Naive thymus-derived CD4-positive, alpha-beta T cell (primary cell): Measurements from ENCODE around the gene SEMA3F. TPM values are rescaled to one million over a fixed set of nuclear protein-coding genes. Genes with fewer than 3 reads are reported as not detected.
A peak's percentile ranks its signal among the peaks of the same experiment; 100 is the strongest.

Experiments used
- ATAC-seq: fragments of 150-1000 bp; cut with Tn5 transposase; 2 replicates; pipeline ENCODE4 v1.10.0; 2021; ENCODE audit warnings: mild to moderate bottlenecking, moderate library complexity
- CTCF ChIA-PET: fragments of 350-600 bp; sonication (Branson Sonifier 250); formaldehyde crosslinking; loops from one replicate; lab custom pipeline; 2021; ENCODE audit warnings: antibody characterized with exemption; lab: Charles Lee
- POLR2A ChIA-PET: fragments of 350-600 bp; sonication (Branson Sonifier 250); formaldehyde crosslinking; loops from one replicate; lab custom pipeline; 2021; ENCODE audit warnings: antibody characterized with exemption, inconsistent platforms; lab: Charles Lee
- DNase-seq, 9 donors: peaks; one replicate each; pipeline versions ENCODE4 v3.0.0 to v3.0.0-alpha.2; 2020 to 2022; ENCODE audit warnings: mixed read lengths in 1 of 9
- H3K27ac ChIP-seq: one replicate; pipeline ENCODE4 v1.7.0; 2013; ENCODE audit warnings: mild to moderate bottlenecking, low read depth, low read length, moderate library complexity
- H3K27me3 ChIP-seq, 2 donors: one replicate each; pipeline ENCODE4 v1.7.0; 2013; ENCODE audit warnings: low read length in 2 of 2, mild to moderate bottlenecking in 2 of 2, moderate library complexity in 2 of 2; ENCODE audit not compliant: control insufficient read depth in 2 of 2, insufficient read depth in 2 of 2
- H3K36me3 ChIP-seq, 3 experiments: 1 replicate in 2 of 3; 2 replicates in 1 of 3; pipeline ENCODE4 v1.7.0; 2013; ENCODE audit warnings: low read length in 3 of 3, mild to moderate bottlenecking in 3 of 3, moderate library complexity in 1 of 3; ENCODE audit not compliant: insufficient read depth in 3 of 3, control insufficient read depth in 2 of 3
- H3K4me1 ChIP-seq, 2 donors: one replicate each; pipeline ENCODE4 v1.7.0; 2013; ENCODE audit warnings: low read length in 2 of 2, mild to moderate bottlenecking in 2 of 2, moderate library complexity in 1 of 2; ENCODE audit not compliant: control insufficient read depth in 2 of 2, insufficient read depth in 2 of 2
- H3K4me3 ChIP-seq: 2 replicates; pipeline ENCODE4 v1.7.0; 2013; ENCODE audit warnings: mild to moderate bottlenecking, low read length
- H3K9me3 ChIP-seq, 3 experiments: 1 replicate in 2 of 3; 2 replicates in 1 of 3; pipeline ENCODE4 v1.7.0; 2013; ENCODE audit warnings: low read length in 3 of 3; ENCODE audit not compliant: control insufficient read depth in 2 of 3
- H3K27ac Mint-ChIP-seq, 9 donors: one replicate each; pipeline ENCODE4 v1.8.0; 2020 to 2022; ENCODE audit warnings: mixed read lengths in 9 of 9, mild to moderate bottlenecking in 8 of 9, moderate library complexity in 5 of 9, inconsistent platforms in 2 of 9
- H3K27me3 Mint-ChIP-seq, 5 donors: one replicate each; pipeline ENCODE4 v1.8.0; 2021 to 2022; ENCODE audit warnings: mixed read lengths in 5 of 5, mild to moderate bottlenecking in 1 of 5
- H3K36me3 Mint-ChIP-seq, 5 donors: one replicate each; pipeline ENCODE4 v1.8.0; 2020 to 2022; ENCODE audit warnings: mixed read lengths in 5 of 5, mild to moderate bottlenecking in 3 of 5, inconsistent platforms in 1 of 5
- H3K4me1 Mint-ChIP-seq, 7 donors: one replicate each; pipeline ENCODE4 v1.8.0; 2020 to 2022; ENCODE audit warnings: mixed read lengths in 7 of 7, mild to moderate bottlenecking in 3 of 7, inconsistent platforms in 1 of 7
- H3K4me3 Mint-ChIP-seq, 10 donors: one replicate each; pipeline ENCODE4 v1.8.0; 2020 to 2022; ENCODE audit warnings: mild to moderate bottlenecking in 10 of 10, mixed read lengths in 10 of 10, moderate library complexity in 6 of 10, inconsistent platforms in 2 of 10
- H3K9me3 Mint-ChIP-seq, 11 donors: one replicate each; pipeline ENCODE4 v1.8.0; 2020 to 2022; ENCODE audit warnings: mixed read lengths in 11 of 11, mild to moderate bottlenecking in 4 of 11, inconsistent platforms in 1 of 11, moderate library complexity in 1 of 11
- intact Hi-C, 2 donors: fragments of 100-400 bp; cut with micrococcal nuclease; formaldehyde crosslinking; loops; one replicate each; pipeline ENCODE4 v1.15.1; 2023
- polyA plus RNA-seq, 2 donors: library from polyadenylated mRNA; unstranded; fragments of 300-500 nt; fragmentation: Illumina TruSeq; gene quantifications; one replicate each; pipeline ENCODE4 v1.2.3, GENCODE V29; 2021
- total RNA-seq, 6 experiments: library from RNA in 5 of 6; stranded (reverse) in 5 of 6; gene quantifications; 1 replicate in 5 of 6; 2 replicates in 1 of 6; pipeline ENCODE4 v1.2.3 and lab custom pipeline; 2021 to 2026

The SEMA3F gene
- total and polyA plus RNA-seq, 7 experiments from 2014 or later: 0.34 to 1.1 (median 0.69) TPM; not detected in 4

GRCh38 chr3:50230104-50230793 is 75.1 kb downstream of the SEMA3F start:
- H3K27me3 ChIP-seq: no peaks in the 10 kb centered on the region
- CTCF ChIA-PET: interaction anchor here (0.6 to 15.3 kb wide), 4 partner anchors 14 to 156 kb away, joined by 3 to 211 read pairs (median 56); partner anchors contain the start of gene GNAT1

DNA sequence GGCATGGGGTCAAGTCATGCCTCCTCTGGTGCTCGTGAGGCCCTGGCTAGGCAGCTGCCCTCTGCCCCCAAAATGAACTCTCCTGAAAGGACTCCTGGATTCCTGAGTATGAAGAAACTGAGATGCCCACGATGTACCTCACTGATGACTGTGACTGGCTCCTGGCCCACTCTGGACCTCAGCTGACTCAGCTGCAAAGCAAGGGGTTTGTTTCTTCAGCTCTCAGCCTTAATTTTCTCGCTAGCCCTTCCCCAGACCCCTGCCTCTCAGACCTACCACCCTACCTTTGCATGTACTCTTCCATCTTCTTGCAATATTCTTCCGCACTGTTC is 75.6 kb downstream of the SEMA3F start:
- intact Hi-C loops: no loop called here
- H3K4me3 ChIP-seq: no peak overlapping the region
- H3K9me3 ChIP-seq: no peaks in the 10 kb centered on the region
- H3K27ac ChIP-seq: no peak overlapping the region
- Mint-ChIP-seq H3K36me3 (no peaks in the 10 kb centered on the region), H3K4me3 (peak overlapping the region in 1 of 10 donors; percentile 35), H3K27ac (peak overlapping the region in 2 of 9 donors; percentile 19 to 34), H3K4me1 (peaks cover 16 to 44% (median 36%) of the 10 kb centered on the region in 7 donors), H3K27me3 (peaks cover 0 to 2% (median 0%) of the 10 kb centered on the region in 5 donors), H3K9me3 (peaks cover 0 to 2% (median 0%) of the 10 kb centered on the region in 11 donors)
- H3K36me3 ChIP-seq: no peaks in the 10 kb centered on the region
- no peak for DNase-seq
- no peaks in the 10 kb centered on the region for H3K27me3 ChIP-seq
- ChIA-PET POLR2A (interaction anchor here (14.8 kb wide), 1 partner anchor 12 kb away, joined by 253 read pairs; the partner anchor contains the start of gene GNAI2), CTCF (interaction anchor here (0.6 to 15.3 kb wide), 4 partner anchors 13 to 156 kb away, joined by 3 to 211 read pairs (median 56); partner anchors contain the start of gene GNAT1)
- no peak for ATAC-seq
- H3K4me1 ChIP-seq: peaks cover 14 to 21% of the 10 kb centered on the region in 2 donors

More at GRCh38 chr3:50230104-50230793, 75.1 kb downstream of the SEMA3F start:
- no peaks in the 10 kb centered on the region for H3K36me3 ChIP-seq
- no peak for ATAC-seq
- POLR2A ChIA-PET: interaction anchor here (14.8 kb wide), 1 partner anchor 13 kb away, joined by 253 read pairs; the partner anchor contains the start of gene GNAI2
- Mint-ChIP-seq H3K27me3 (peaks cover 0 to 5% (median 0%) of the 10 kb centered on the region in 5 donors), H3K36me3 (no peaks in the 10 kb centered on the region), H3K4me3 (no peak overlapping the region), H3K4me1 (peaks cover 16 to 43% (median 34%) of the 10 kb centered on the region in 7 donors), H3K9me3 (peaks cover 0 to 2% (median 0%) of the 10 kb centered on the region in 11 donors), H3K27ac (peak overlapping the region in 2 of 9 donors; percentile 34 to 76)
- H3K4me1 ChIP-seq: peaks cover 11 to 18% of the 10 kb centered on the region in 2 donors
- H3K27ac ChIP-seq: no peak overlapping the region
- intact Hi-C loops: no loop called here
- DNase-seq: no peak
- no peaks in the 10 kb centered on the region for H3K9me3 ChIP-seq
- no peak overlapping the region for H3K4me3 ChIP-seq

- DNase-seq: no peak
- intact Hi-C loops: no loop called here
- no peaks in the 10 kb centered on the region for H3K9me3 ChIP-seq
- no peak overlapping the region for H3K4me3 ChIP-seq
- peaks cover 0 to 2% (median 0%) of the 10 kb centered on the region in 11 donors for H3K9me3 Mint-ChIP-seq
- POLR2A ChIA-PET: interaction anchor here (14.8 kb wide), 1 partner anchor 11 kb away, joined by 253 read pairs; the partner anchor contains the start of gene GNAI2
- CTCF ChIA-PET: interaction anchor here (8.3 to 15.3 kb wide), 2 partner anchors 13 to 38 kb away, joined by 108 to 211 read pairs; partner anchors contain the start of gene GNAT1
- peaks cover 9 to 16% of the 10 kb centered on the region in 2 donors for H3K4me1 ChIP-seq
- H3K36me3 ChIP-seq: peaks cover 0 to 4% (median 0%) of the 10 kb centered on the region in 3 experiments
- no peak overlapping the region for H3K27ac ChIP-seq
- H3K27ac Mint-ChIP-seq: no peak overlapping the region
- no peaks in the 10 kb centered on the region for H3K27me3 Mint-ChIP-seq
- H3K36me3 Mint-ChIP-seq: no peaks in the 10 kb centered on the region
- ATAC-seq: no peak
- peak overlapping the region in 1 of 10 donors; percentile 34 for H3K4me3 Mint-ChIP-seq
- H3K27me3 ChIP-seq: no peaks in the 10 kb centered on the region
- H3K4me1 Mint-ChIP-seq: peaks cover 15 to 40% (median 32%) of the 10 kb centered on the region in 7 donors
Observed at GRCh38 chr3:50231581-50231980, 76.5 kb downstream of the SEMA3F start.

- Histone ChIP-seq H3K9me3 (no peaks in the 10 kb centered on the region), H3K4me1 (peaks cover 5 to 16% of the 10 kb centered on the region in 2 donors), H3K27me3 (no peaks in the 10 kb centered on the region), H3K4me3 (no peak overlapping the region), H3K27ac (no peak overlapping the region), H3K36me3 (peaks cover 0 to 11% (median 0%) of the 10 kb centered on the region in 3 experiments)
- Mint-ChIP-seq H3K36me3 (peaks cover 0 to 6% (median 0%) of the 10 kb centered on the region in 5 donors), H3K9me3 (no peaks in the 10 kb centered on the region), H3K4me1 (peaks cover 9 to 35% (median 31%) of the 10 kb centered on the region in 7 donors), H3K4me3 (no peak overlapping the region), H3K27me3 (no peaks in the 10 kb centered on the region), H3K27ac (no peak overlapping the region)
- ATAC-seq (no peak), DNase-seq (no peak)
- intact Hi-C loops: no loop called here
- ChIA-PET CTCF (interaction anchor here (8.3 to 15.3 kb wide), 2 partner anchors 12 to 39 kb away, joined by 108 to 211 read pairs; partner anchors contain the start of gene GNAT1), POLR2A (interaction anchor here (14.8 kb wide), 1 partner anchor 11 kb away, joined by 253 read pairs; the partner anchor contains the start of gene GNAI2)
Observed at GRCh38 chr3:50232303-50232702, 77.2 kb downstream of the SEMA3F start.

DNA sequence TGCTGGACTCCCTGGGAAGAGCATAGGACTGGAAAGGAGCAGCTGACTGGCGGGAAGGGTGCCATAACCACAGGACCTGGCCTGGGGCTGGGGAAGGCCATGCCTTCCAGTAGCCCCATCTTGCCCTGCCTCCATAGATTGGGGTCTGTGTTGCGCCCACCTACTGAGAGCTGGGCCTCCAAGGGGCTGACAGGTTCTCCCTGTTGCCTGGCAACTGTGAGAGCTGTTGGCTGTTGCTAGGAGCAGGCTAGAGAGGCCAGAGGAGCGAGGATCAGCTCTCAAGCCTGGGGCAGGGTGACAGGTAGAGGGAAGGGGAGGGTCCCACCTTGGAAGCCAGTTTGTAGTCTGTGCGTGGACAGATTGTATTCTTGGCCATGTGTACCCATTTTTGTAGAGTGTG is 78.1 kb downstream of the SEMA3F start:
- no peak overlapping the region for H3K4me3 ChIP-seq
- peaks cover 7 to 13% of the 10 kb centered on the region in 2 donors for H3K4me1 ChIP-seq
- H3K4me3 Mint-ChIP-seq: peak overlapping the region in 1 of 10 donors; percentile 60

More for the DNA sequence above, 78.1 kb downstream of the SEMA3F start:
- Histone ChIP-seq H3K27me3 (no peaks in the 10 kb centered on the region), H3K27ac (no peak overlapping the region), H3K36me3 (peaks cover 0 to 16% (median 0%) of the 10 kb centered on the region in 3 experiments), H3K9me3 (no peaks in the 10 kb centered on the region)
- intact Hi-C loops: no loop called here
- ATAC-seq (no peak), DNase-seq (no peak)
- Mint-ChIP-seq H3K27ac (peak overlapping the region in 2 of 9 donors; percentile 22), H3K9me3 (no peaks in the 10 kb centered on the region), H3K27me3 (no peaks in the 10 kb centered on the region), H3K4me1 (peaks cover 1 to 30% (median 26%) of the 10 kb centered on the region in 7 donors), H3K36me3 (peaks cover 0 to 10% (median 0%) of the 10 kb centered on the region in 5 donors)
- CTCF ChIA-PET: interaction anchor here (15.3 kb wide), 1 partner anchor 11 kb away, joined by 211 read pairs; no protein-coding TSS in a partner anchor
- POLR2A ChIA-PET: interaction anchor here (0.6 to 14.8 kb wide), 2 partner anchors 10 to 102 kb away, joined by 3 to 253 read pairs; partner anchors contain the start of gene GNAI2
